ENCODE measurements around the gene PLEKHB2.

DNA sequence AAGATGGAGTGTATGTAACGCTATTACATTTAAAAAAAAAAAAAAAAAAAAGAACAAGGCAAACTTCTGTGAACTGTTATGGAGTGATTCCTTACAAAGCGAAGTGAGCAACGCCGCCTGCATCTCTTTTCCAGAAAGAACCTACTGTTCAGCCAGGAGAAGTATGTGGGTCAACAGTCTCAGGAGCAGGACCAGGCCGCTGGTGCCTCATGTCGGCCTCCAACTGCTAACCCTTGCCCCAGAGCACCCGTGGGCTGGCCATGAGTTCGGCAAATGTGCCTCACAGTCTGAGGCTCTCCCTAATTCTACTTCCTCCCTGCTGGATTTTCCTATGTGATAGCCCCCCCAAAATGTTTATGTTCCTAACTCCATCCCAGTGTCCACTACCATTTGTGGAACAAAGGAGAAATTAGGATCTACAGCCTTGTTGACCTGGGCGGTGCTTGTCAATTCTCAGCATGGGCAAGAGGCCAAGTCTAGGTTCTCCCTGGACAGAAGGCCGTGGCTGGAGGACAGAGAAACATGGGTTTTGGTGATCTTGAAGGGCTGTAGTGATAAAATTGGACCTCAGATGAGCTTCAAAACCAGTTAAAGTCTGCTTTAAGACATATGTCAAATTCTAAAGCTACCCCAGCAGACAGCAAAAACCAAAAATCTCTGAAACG, 27.8 kb upstream of the PLEKHB2 start:
- TF ChIP-seq, protein P1, sequence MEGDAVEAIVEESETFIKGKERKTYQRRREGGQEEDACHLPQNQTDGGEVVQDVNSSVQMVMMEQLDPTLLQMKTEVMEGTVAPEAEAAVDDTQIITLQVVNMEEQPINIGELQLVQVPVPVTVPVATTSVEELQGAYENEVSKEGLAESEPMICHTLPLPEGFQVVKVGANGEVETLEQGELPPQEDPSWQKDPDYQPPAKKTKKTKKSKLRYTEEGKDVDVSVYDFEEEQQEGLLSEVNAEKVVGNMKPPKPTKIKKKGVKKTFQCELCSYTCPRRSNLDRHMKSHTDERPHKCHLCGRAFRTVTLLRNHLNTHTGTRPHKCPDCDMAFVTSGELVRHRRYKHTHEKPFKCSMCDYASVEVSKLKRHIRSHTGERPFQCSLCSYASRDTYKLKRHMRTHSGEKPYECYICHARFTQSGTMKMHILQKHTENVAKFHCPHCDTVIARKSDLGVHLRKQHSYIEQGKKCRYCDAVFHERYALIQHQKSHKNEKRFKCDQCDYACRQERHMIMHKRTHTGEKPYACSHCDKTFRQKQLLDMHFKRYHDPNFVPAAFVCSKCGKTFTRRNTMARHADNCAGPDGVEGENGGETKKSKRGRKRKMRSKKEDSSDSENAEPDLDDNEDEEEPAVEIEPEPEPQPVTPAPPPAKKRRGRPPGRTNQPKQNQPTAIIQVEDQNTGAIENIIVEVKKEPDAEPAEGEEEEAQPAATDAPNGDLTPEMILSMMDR (IDR thresholded peaks at IDR 0.05) = no peak
- no peak for TF ChIP-seq POLR2A (IDR thresholded peaks at IDR 0.05)

Measured in adrenal gland (tissue), 5 donors.